Testis (tissue), 2 donors: ENCODE measurements around the gene RNF223.

Experiments
- CTCF ChIP-seq, 3 experiments: fragments of 450-650 bp in 2 of 3; fragments of 200-600 bp in 1 of 3; sonication (generic) in 1 of 3; IDR thresholded peaks; one replicate each; pipeline ENCODE4 v1.5.1; 2016 to 2019; ENCODE audit warnings: antibody characterized with exemption in 3 of 3, mild to moderate bottlenecking in 2 of 3, moderate library complexity in 1 of 3
- POLR2A ChIP-seq: fragments of 450-650 bp; IDR thresholded peaks from one replicate; pipeline ENCODE4 v1.6.1; 2017; ENCODE audit warnings: antibody characterized with exemption, mild to moderate bottlenecking, moderate library complexity

DNA sequence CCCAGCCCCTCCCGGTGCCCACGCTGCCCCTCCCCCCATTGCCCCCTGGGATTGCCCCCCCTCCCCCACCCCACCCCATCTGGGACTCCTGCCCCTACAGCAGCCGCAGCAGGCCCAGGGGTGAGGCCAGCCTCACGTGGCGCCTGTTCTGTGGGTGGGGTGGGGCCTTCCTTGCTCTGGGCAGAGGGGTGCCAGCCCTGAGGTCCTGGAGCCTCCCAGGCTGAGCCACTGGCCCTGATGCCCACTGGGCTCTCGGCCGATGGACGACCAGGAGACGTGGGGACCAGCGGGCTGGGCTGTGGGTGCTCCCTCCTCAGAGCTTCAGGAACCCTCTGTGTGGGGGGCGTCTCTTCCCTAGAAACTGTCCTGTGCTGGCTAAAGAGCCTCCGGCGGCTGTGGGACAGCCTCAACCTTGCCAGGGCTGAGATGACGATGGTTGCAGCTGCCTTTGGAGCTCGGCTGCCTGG is 47.5 kb upstream of the RNF223 start:
- TF ChIP-seq CTCF (IDR thresholded peaks at IDR 0.05) (no peak), POLR2A (no peak)
